ENCODE data around the gene CSF3. TPM values are rescaled to one million over a fixed set of nuclear protein-coding genes. Genes with fewer than 3 reads are reported as not detected.
A peak's percentile ranks its signal among the peaks of the same experiment; 100 is the strongest.

CSF3 gene
- total RNA-seq (not detected), total RNA-seq (0 reads per million in 2 donors)

GRCh38 chr17:40015005-40015997 lies at the start of gene CSF3:
TSS of gene CSF3 (plus strand) at chr17:40015440. CDS start at chr17:40015475, 35 bp downstream.
- no peak for DNase-seq
- Mint-ChIP-seq H3K27me3 (no peaks in the 10 kb centered on the region), H3K4me1 (peaks cover 5% of the 10 kb centered on the region), H3K4me3 (no peak within 1 kb of the TSS), H3K27ac (no peak within 1 kb of the TSS), H3K36me3 (ENCODE audit: low read depth) (peaks cover 4% of the 10 kb centered on the region)
- ATAC-seq = no peak
- no peaks in the 10 kb centered on the region for H3K9me3 ChIP-seq (ENCODE audit: control insufficient read depth, low read length, poor library complexity, severe bottlenecking)

GRCh38 chr17:39966771-39967170 lies 48.5 kb upstream of the CSF3 start:
- H3K4me3 Mint-ChIP-seq = no peak overlapping the region
- no peaks in the 10 kb centered on the region for H3K9me3 ChIP-seq (ENCODE audit: control insufficient read depth, low read length, poor library complexity, severe bottlenecking)
- H3K4me1 Mint-ChIP-seq = peaks cover 26% of the 10 kb centered on the region
- no peak overlapping the region for H3K27ac Mint-ChIP-seq
- peaks cover 36% of the 10 kb centered on the region for H3K27me3 Mint-ChIP-seq
- H3K36me3 Mint-ChIP-seq (ENCODE audit: low read depth) = peaks cover 2% of the 10 kb centered on the region
- ATAC-seq (no peak), DNase-seq (no peak)

GRCh38 chr17:39968761-39969160 lies 46.5 kb upstream of the CSF3 start:
- peaks cover 45% of the 10 kb centered on the region for H3K27me3 Mint-ChIP-seq
- ATAC-seq = no peak

GRCh38 chr17:39969375-39969774 lies 45.9 kb upstream of the CSF3 start:
- DNase-seq (no peak), ATAC-seq (no peak)
- Mint-ChIP-seq H3K36me3 (ENCODE audit: low read depth) (peaks cover 2% of the 10 kb centered on the region), H3K27ac (no peak overlapping the region), H3K4me1 (peaks cover 17% of the 10 kb centered on the region), H3K4me3 (no peak overlapping the region), H3K27me3 (peaks cover 49% of the 10 kb centered on the region)
- H3K9me3 ChIP-seq (ENCODE audit: control insufficient read depth, low read length, poor library complexity, severe bottlenecking) = no peaks in the 10 kb centered on the region

More at GRCh38 chr17:39968761-39969160, 46.5 kb upstream of the CSF3 start:
- Mint-ChIP-seq H3K36me3 (ENCODE audit: low read depth) (peaks cover 2% of the 10 kb centered on the region), H3K4me1 (peaks cover 20% of the 10 kb centered on the region), H3K4me3 (no peak overlapping the region), H3K27ac (no peak overlapping the region)
- no peaks in the 10 kb centered on the region for H3K9me3 ChIP-seq (ENCODE audit: control insufficient read depth, low read length, poor library complexity, severe bottlenecking)
- no peak for DNase-seq

- Mint-ChIP-seq H3K36me3 (ENCODE audit: low read depth) (peaks cover 2% of the 10 kb centered on the region), H3K4me3 (no peak overlapping the region), H3K27ac (no peak overlapping the region), H3K4me1 (peaks cover 13% of the 10 kb centered on the region), H3K27me3 (peaks cover 49% of the 10 kb centered on the region)
- no peaks in the 10 kb centered on the region for H3K9me3 ChIP-seq (ENCODE audit: control insufficient read depth, low read length, poor library complexity, severe bottlenecking)
- no peak for ATAC-seq
- DNase-seq = no peak
Measured at GRCh38 chr17:39970157-39970692, 45.0 kb upstream of the CSF3 start.

GRCh38 chr17:39971076-39971603 lies 44.1 kb upstream of the CSF3 start:
- no peak for ATAC-seq
- H3K9me3 ChIP-seq (ENCODE audit: control insufficient read depth, low read length, poor library complexity, severe bottlenecking) = no peaks in the 10 kb centered on the region
- Mint-ChIP-seq H3K36me3 (ENCODE audit: low read depth) (peaks cover 2% of the 10 kb centered on the region), H3K4me3 (no peak overlapping the region), H3K27me3 (peaks cover 49% of the 10 kb centered on the region), H3K4me1 (peaks cover 12% of the 10 kb centered on the region), H3K27ac (peak overlapping the region; percentile 24)
- DNase-seq = no peak

- Mint-ChIP-seq H3K27me3 (peaks cover 44% of the 10 kb centered on the region), H3K36me3 (ENCODE audit: low read depth) (peaks cover 2% of the 10 kb centered on the region), H3K4me1 (peaks cover 9% of the 10 kb centered on the region), H3K27ac (no peak overlapping the region), H3K4me3 (no peak overlapping the region)
- ATAC-seq (no peak), DNase-seq (no peak)
- no peaks in the 10 kb centered on the region for H3K9me3 ChIP-seq (ENCODE audit: control insufficient read depth, low read length, poor library complexity, severe bottlenecking)
Measured at GRCh38 chr17:39972271-39972670, 43.0 kb upstream of the CSF3 start.

GRCh38 chr17:39973496-39973895 lies 41.7 kb upstream of the CSF3 start:
- H3K27me3 Mint-ChIP-seq = peaks cover 43% of the 10 kb centered on the region
- peak overlapping the region; percentile 43 for H3K27ac Mint-ChIP-seq
- no peaks in the 10 kb centered on the region for H3K9me3 ChIP-seq (ENCODE audit: control insufficient read depth, low read length, poor library complexity, severe bottlenecking)
- DNase-seq (no peak), ATAC-seq (no peak)
- H3K4me1 Mint-ChIP-seq = peaks cover 8% of the 10 kb centered on the region
- peaks cover 2% of the 10 kb centered on the region for H3K36me3 Mint-ChIP-seq (ENCODE audit: low read depth)
- no peak overlapping the region for H3K4me3 Mint-ChIP-seq

GRCh38 chr17:39974433-39974832 lies 40.8 kb upstream of the CSF3 start:
- peaks cover 34% of the 10 kb centered on the region for H3K27me3 Mint-ChIP-seq
- DNase-seq = no peak
- H3K4me1 Mint-ChIP-seq = peaks cover 2% of the 10 kb centered on the region

GRCh38 chr17:39975801-39976200 lies 39.4 kb upstream of the CSF3 start:
- no peak for DNase-seq
- H3K9me3 ChIP-seq (ENCODE audit: control insufficient read depth, low read length, poor library complexity, severe bottlenecking) = no peaks in the 10 kb centered on the region
- H3K27ac Mint-ChIP-seq = no peak overlapping the region
- no peak overlapping the region for H3K4me3 Mint-ChIP-seq
- no peaks in the 10 kb centered on the region for H3K36me3 Mint-ChIP-seq (ENCODE audit: low read depth)
- no peak for ATAC-seq
- peaks cover 10% of the 10 kb centered on the region for H3K4me1 Mint-ChIP-seq
- peaks cover 20% of the 10 kb centered on the region for H3K27me3 Mint-ChIP-seq

More at GRCh38 chr17:39974433-39974832, 40.8 kb upstream of the CSF3 start:
- H3K9me3 ChIP-seq (ENCODE audit: control insufficient read depth, low read length, poor library complexity, severe bottlenecking) = no peaks in the 10 kb centered on the region
- H3K27ac Mint-ChIP-seq = peak overlapping the region; percentile 43
- peaks cover 2% of the 10 kb centered on the region for H3K36me3 Mint-ChIP-seq (ENCODE audit: low read depth)
- no peak for ATAC-seq
- H3K4me3 Mint-ChIP-seq = no peak overlapping the region

GRCh38 chr17:39979016-39979670 lies 36.1 kb upstream of the CSF3 start:
- ATAC-seq = no peak
- Mint-ChIP-seq H3K27me3 (peaks cover under 1% of the 10 kb centered on the region), H3K4me1 (peaks cover 17% of the 10 kb centered on the region), H3K36me3 (ENCODE audit: low read depth) (peaks cover 3% of the 10 kb centered on the region), H3K27ac (no peak overlapping the region), H3K4me3 (peak overlapping the region; percentile 66)
- no peak for DNase-seq
- no peaks in the 10 kb centered on the region for H3K9me3 ChIP-seq (ENCODE audit: control insufficient read depth, low read length, poor library complexity, severe bottlenecking)

GRCh38 chr17:39979893-39980350 lies 35.3 kb upstream of the CSF3 start:
- peaks cover 3% of the 10 kb centered on the region for H3K36me3 Mint-ChIP-seq (ENCODE audit: low read depth)
- peaks cover 17% of the 10 kb centered on the region for H3K4me1 Mint-ChIP-seq
- H3K27me3 Mint-ChIP-seq = no peaks in the 10 kb centered on the region
- H3K9me3 ChIP-seq (ENCODE audit: control insufficient read depth, low read length, poor library complexity, severe bottlenecking) = no peaks in the 10 kb centered on the region
- H3K4me3 Mint-ChIP-seq = peak overlapping the region; percentile 97
- DNase-seq (no peak), ATAC-seq (peak; percentile 7)
- H3K27ac Mint-ChIP-seq = peak overlapping the region; percentile 98
